CD14-positive monocyte (primary cell): Measurements from ENCODE around the gene MAP3K10. TPM values are rescaled to one million over a fixed set of nuclear protein-coding genes. Genes with fewer than 3 reads are reported as not detected.

Source experiments
- DNase-seq, 3 donors: peaks; one replicate each; pipeline ENCODE4 v3.0.0-alpha.2; 2011 to 2022
- H2AFZ ChIP-seq: 2 replicates; pipeline ENCODE4 v1.6.0; 2012; ENCODE audit warnings: mild to moderate bottlenecking, low read depth, low read length, inconsistent platforms; ENCODE audit not compliant: insufficient read depth, poor library complexity, severe bottlenecking
- H3K27ac ChIP-seq, 2 donors: 1 replicate in 1 of 2; 2 replicates in 1 of 2; pipeline ENCODE4 v1.5.1; 2012 to 2013; ENCODE audit warnings: low read length in 2 of 2, control low read depth in 1 of 2, inconsistent platforms in 1 of 2, low read depth in 1 of 2, mild to moderate bottlenecking in 1 of 2
- H3K27me3 ChIP-seq, 2 donors: one replicate each; pipeline versions ENCODE4 v1.6.0 to v1.6.1; 2011 to 2013; ENCODE audit warnings: low read length in 2 of 2; ENCODE audit not compliant: control insufficient read depth in 2 of 2, insufficient read depth in 2 of 2
- H3K36me3 ChIP-seq, 2 donors: replicated peaks in 1 of 2; 1 replicate in 1 of 2; 2 replicates in 1 of 2; pipeline versions ENCODE4 v1.5.1 to v1.6.1; 2012 to 2013; ENCODE audit warnings: low read length in 2 of 2, control low read depth in 1 of 2, inconsistent platforms in 1 of 2, mild to moderate bottlenecking in 1 of 2; ENCODE audit not compliant: insufficient read depth in 2 of 2, control insufficient read depth in 1 of 2
- H3K4me1 ChIP-seq, 2 donors: 1 replicate in 1 of 2; 2 replicates in 1 of 2; pipeline versions ENCODE4 v1.5.1 to v1.6.1; 2012 to 2013; ENCODE audit warnings: low read length in 2 of 2, control low read depth in 1 of 2, inconsistent platforms in 1 of 2, mild to moderate bottlenecking in 1 of 2, moderate library complexity in 1 of 2; ENCODE audit not compliant: insufficient read depth in 2 of 2, control insufficient read depth in 1 of 2
- H3K4me2 ChIP-seq: replicated peaks from 2 replicates; pipeline ENCODE3; 2012; ENCODE audit warnings: low read length, moderate library complexity, mild to moderate bottlenecking; ENCODE audit not compliant: poor library complexity, severe bottlenecking; ENCODE audit errors: extremely low read depth
- H3K4me3 ChIP-seq, 3 experiments: fragments of 200-600 bp in 1 of 3; sonication (generic) in 1 of 3; replicated peaks in 1 of 3; 1 replicate in 2 of 3; 2 replicates in 1 of 3; pipeline ENCODE4 v1.5.1; 2011 to 2013; ENCODE audit warnings: low read length in 3 of 3, mild to moderate bottlenecking in 3 of 3, control low read depth in 2 of 3, low read depth in 2 of 3, inconsistent platforms in 1 of 3, moderate library complexity in 1 of 3
- H3K79me2 ChIP-seq: 2 replicates; pipeline ENCODE4 v1.6.0; 2012; ENCODE audit warnings: mild to moderate bottlenecking, control low read depth, inconsistent platforms, low read length, moderate library complexity; ENCODE audit not compliant: insufficient read depth
- H3K9ac ChIP-seq: 2 replicates; pipeline ENCODE4 v1.6.0; 2017; ENCODE audit warnings: low read length, mild to moderate bottlenecking; ENCODE audit not compliant: insufficient read depth, poor library complexity, severe bottlenecking
- H3K9me3 ChIP-seq, 2 donors: replicated peaks in 1 of 2; 1 replicate in 1 of 2; 2 replicates in 1 of 2; pipeline versions ENCODE4 v1.5.1 to v1.6.1; 2012 to 2013; ENCODE audit warnings: low read length in 2 of 2, control low read depth in 1 of 2; ENCODE audit not compliant: control insufficient read depth in 1 of 2, insufficient read depth in 1 of 2
- H4K20me1 ChIP-seq: 2 replicates; pipeline ENCODE4 v1.6.0; 2012; ENCODE audit warnings: mild to moderate bottlenecking, low read length, control low read depth, moderate library complexity; ENCODE audit not compliant: insufficient read depth
- H3K27ac Mint-ChIP-seq, 7 donors: one replicate each; pipeline ENCODE4 v1.8.0; 2020; ENCODE audit warnings: mild to moderate bottlenecking in 7 of 7, mixed read lengths in 7 of 7, moderate library complexity in 6 of 7, inconsistent platforms in 2 of 7
- H3K27me3 Mint-ChIP-seq, 3 donors: one replicate each; pipeline ENCODE4 v1.8.0; 2021 to 2022; ENCODE audit warnings: low read depth in 3 of 3, mild to moderate bottlenecking in 3 of 3, mixed read lengths in 3 of 3, moderate library complexity in 3 of 3, inconsistent platforms in 1 of 3
- H3K36me3 Mint-ChIP-seq, 2 donors: one replicate each; pipeline ENCODE4 v1.8.0; 2020; ENCODE audit warnings: mixed read lengths in 2 of 2, inconsistent platforms in 1 of 2, mild to moderate bottlenecking in 1 of 2
- H3K4me1 Mint-ChIP-seq: one replicate; pipeline ENCODE4 v1.8.0; 2020; ENCODE audit warnings: mild to moderate bottlenecking, mixed read lengths
- H3K4me3 Mint-ChIP-seq, 2 donors: one replicate each; pipeline ENCODE4 v1.8.0; 2020; ENCODE audit warnings: mild to moderate bottlenecking in 2 of 2, mixed read lengths in 2 of 2, moderate library complexity in 1 of 2
- H3K9me3 Mint-ChIP-seq, 7 donors: one replicate each; pipeline ENCODE4 v1.8.0; 2020 to 2022; ENCODE audit warnings: mixed read lengths in 7 of 7, mild to moderate bottlenecking in 6 of 7, moderate library complexity in 6 of 7, inconsistent platforms in 2 of 7
- CTCF ChIP-seq: fragments of 200-600 bp; IDR thresholded peaks from one replicate; pipeline ENCODE4 v1.8.0; 2022; ENCODE audit warnings: antibody characterized with exemption, mild to moderate bottlenecking
- WGBS: methylation state at CpG from one replicate; pipeline ENCODE4 v1.1.5; 2013; ENCODE audit warnings: missing lambda C conversion rate; ENCODE audit not compliant: insufficient coverage; 5-methylcytosine and 5-hydroxymethylcytosine counted together
- intact Hi-C, 2 donors: fragments of 100-400 bp; cut with micrococcal nuclease; formaldehyde crosslinking; loops; one replicate each; pipeline versions ENCODE4 v1.15.0 to v1.15.1; 2023
- polyA plus RNA-seq, 3 donors: library from polyadenylated mRNA; depleted of rRNA in 1 of 3; unstranded in 2 of 3; stranded (reverse) in 1 of 3; fragments of 300-500 nt in 2 of 3; fragments of >200 nt in 1 of 3; fragmentation: Illumina TruSeq in 2 of 3; gene quantifications; 1 replicate in 2 of 3; 2 replicates in 1 of 3; pipeline ENCODE4 v1.2.3, GENCODE V29; 2012 to 2021

Gene MAP3K10
- polyA plus RNA-seq, 3 donors = 0.05 to 9.1 TPM; not detected in 1

GRCh38 chr19:40191836-40192646 lies 815 bp downstream of the MAP3K10 start:
- Histone ChIP-seq H3K4me2 (peak overlapping the region; percentile 90), H3K36me3 (no peaks in the 10 kb centered on the region), H3K27ac (no peak overlapping the region), H3K27me3 (no peaks in the 10 kb centered on the region), H3K9me3 (no peaks in the 10 kb centered on the region), H4K20me1 (no peaks in the 10 kb centered on the region), H3K4me3 (peak overlapping the region; percentile 36 to 99 (median 92)), H2AFZ (peak overlapping the region; percentile 85), H3K9ac (peak overlapping the region; percentile 59), H3K4me1 (peaks cover 23 to 36% of the 10 kb centered on the region in 2 donors), H3K79me2 (no peaks in the 10 kb centered on the region)
- Mint-ChIP-seq H3K36me3 (peaks cover 0 to 2% of the 10 kb centered on the region in 2 donors), H3K27me3 (peaks cover 7 to 22% (median 17%) of the 10 kb centered on the region in 3 donors), H3K4me1 (peaks cover 30% of the 10 kb centered on the region), H3K4me3 (peak overlapping the region; percentile 53 to 67), H3K27ac (peak overlapping the region in 1 of 7 donors; percentile 66), H3K9me3 (peaks cover 0 to 1% (median 0%) of the 10 kb centered on the region in 7 donors)
- intact Hi-C loops = no loop called here
- DNase-seq = peak in 2 of 3 donors; percentile 4 to 14
- WGBS = 14% methylated on average over 54 of the region's 62 CpGs
- TF ChIP-seq CTCF = no peak

GRCh38 chr19:40192758-40193586 lies 1.7 kb downstream of the MAP3K10 start:
- H3K4me3 ChIP-seq = no peak overlapping the region
- Mint-ChIP-seq H3K9me3 (peaks cover 0 to 1% (median 0%) of the 10 kb centered on the region in 7 donors), H3K27ac (no peak overlapping the region), H3K27me3 (peaks cover 6 to 22% (median 13%) of the 10 kb centered on the region in 3 donors), H3K4me3 (peak overlapping the region; percentile 53 to 67), H3K36me3 (peaks cover 0 to 2% of the 10 kb centered on the region in 2 donors), H3K4me1 (peaks cover 30% of the 10 kb centered on the region)
- no peak for DNase-seq
- no peaks in the 10 kb centered on the region for H3K36me3 ChIP-seq
- no peaks in the 10 kb centered on the region for H3K9me3 ChIP-seq
- H3K9ac ChIP-seq = no peak overlapping the region
- TF ChIP-seq CTCF = no peak
- H3K27me3 ChIP-seq = no peaks in the 10 kb centered on the region
- H3K27ac ChIP-seq = no peak overlapping the region
- H2AFZ ChIP-seq = no peak overlapping the region
- no peaks in the 10 kb centered on the region for H3K79me2 ChIP-seq
- peak overlapping the region; percentile 90 for H3K4me2 ChIP-seq
- 95% methylated on average over 3 of the region's 5 CpGs for WGBS
- intact Hi-C loops = no loop called here
- H4K20me1 ChIP-seq = no peaks in the 10 kb centered on the region
- H3K4me1 ChIP-seq = peaks cover 23 to 36% of the 10 kb centered on the region in 2 donors
